Measurements from ENCODE around the gene ALKBH8. TPM values are rescaled to one million over a fixed set of nuclear protein-coding genes. Genes with fewer than 3 reads are reported as not detected.

The ALKBH8 gene, protein sequence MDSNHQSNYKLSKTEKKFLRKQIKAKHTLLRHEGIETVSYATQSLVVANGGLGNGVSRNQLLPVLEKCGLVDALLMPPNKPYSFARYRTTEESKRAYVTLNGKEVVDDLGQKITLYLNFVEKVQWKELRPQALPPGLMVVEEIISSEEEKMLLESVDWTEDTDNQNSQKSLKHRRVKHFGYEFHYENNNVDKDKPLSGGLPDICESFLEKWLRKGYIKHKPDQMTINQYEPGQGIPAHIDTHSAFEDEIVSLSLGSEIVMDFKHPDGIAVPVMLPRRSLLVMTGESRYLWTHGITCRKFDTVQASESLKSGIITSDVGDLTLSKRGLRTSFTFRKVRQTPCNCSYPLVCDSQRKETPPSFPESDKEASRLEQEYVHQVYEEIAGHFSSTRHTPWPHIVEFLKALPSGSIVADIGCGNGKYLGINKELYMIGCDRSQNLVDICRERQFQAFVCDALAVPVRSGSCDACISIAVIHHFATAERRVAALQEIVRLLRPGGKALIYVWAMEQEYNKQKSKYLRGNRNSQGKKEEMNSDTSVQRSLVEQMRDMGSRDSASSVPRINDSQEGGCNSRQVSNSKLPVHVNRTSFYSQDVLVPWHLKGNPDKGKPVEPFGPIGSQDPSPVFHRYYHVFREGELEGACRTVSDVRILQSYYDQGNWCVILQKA
- 8.6 TPM for polyA plus RNA-seq (2013)

DNA sequence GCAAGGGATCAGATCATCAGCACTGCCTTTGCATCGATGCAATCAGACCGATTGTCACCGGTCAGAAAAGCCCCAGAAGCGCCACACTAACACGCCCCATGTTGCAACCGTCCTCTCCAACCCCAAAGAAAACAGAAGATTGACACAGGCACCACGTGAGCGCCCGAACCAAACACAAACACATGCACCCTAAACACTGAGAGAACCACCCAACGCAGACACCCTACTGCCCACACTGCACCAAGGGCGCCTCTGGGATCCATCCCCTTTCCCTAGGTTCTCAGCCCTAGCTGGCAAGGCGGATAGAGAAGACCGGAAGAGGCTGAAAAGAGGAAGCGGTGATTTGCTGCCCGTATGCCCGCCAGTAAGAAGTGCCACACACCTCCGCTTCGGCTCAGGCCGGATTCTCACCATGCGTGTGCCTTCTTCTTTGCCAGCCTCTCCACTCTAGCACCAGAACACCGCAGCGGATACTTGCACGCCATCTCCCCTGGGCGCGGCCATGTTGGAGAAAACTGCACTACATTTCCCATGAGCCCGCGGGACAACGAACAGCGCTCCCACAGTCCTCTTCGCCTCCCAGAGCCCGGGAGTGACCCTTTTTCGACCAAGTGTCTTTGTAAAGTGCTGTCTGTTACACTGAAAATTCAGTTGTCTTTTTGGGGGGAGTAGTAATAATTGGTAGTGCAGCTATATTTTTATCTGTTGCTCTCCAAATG lies at the start of gene ALKBH8:
ALKBH8 (minus strand) TSS at position 517 of the 719 bp plus-strand sequence. CDS start 4,842 bp downstream, outside the sequence.
- peak within 1 kb of the TSS; percentile 53 to 87 for H3K27ac ChIP-seq (ENCODE audit: insufficient read depth in 1 of 2, low read depth in 1 of 2, low read length in 2 of 2, poor library complexity in 1 of 2, severe bottlenecking in 2 of 2)
- peaks cover 0 to 2% (median 0%) of the 10 kb centered on the region in 5 experiments for H3K27me3 ChIP-seq (replicated peaks in 2 of 5; ENCODE audit: control insufficient read depth in 4 of 5, insufficient read depth in 5 of 5, low read length in 4 of 5)
- 0% methylated on average over 26 of the region's 32 CpGs for WGBS (ENCODE audit: insufficient coverage)
- peak within 1 kb of the TSS; percentile 81 to 100 (median 95) for H3K4me3 ChIP-seq (ENCODE audit: control insufficient read depth in 1 of 7, extremely low read depth in 1 of 7, insufficient read depth in 4 of 7, low read depth in 2 of 7, low read length in 6 of 7)
- H3K9me3 ChIP-seq (ENCODE audit: control extremely low read depth in 1 of 5, control insufficient read depth in 4 of 5, insufficient read depth in 2 of 5, low read depth in 1 of 5, low read length in 4 of 5): no peaks in the 10 kb centered on the region
- peaks cover 15 to 35% (median 23%) of the 10 kb centered on the region in 4 experiments for H3K4me1 ChIP-seq (ENCODE audit: control extremely low read depth in 1 of 4, control insufficient read depth in 4 of 4, insufficient read depth in 4 of 4, low read length in 3 of 4)
- ChIA-PET CTCF (interaction anchor here (1.2 to 5.3 kb wide), 4 partner anchors 11 to 123 kb away, joined by 3 to 61 read pairs (median 24); no protein-coding TSS in a partner anchor), POLR2A (interaction anchor here (0.7 kb wide), 1 partner anchor 47 kb away, joined by 3 read pairs; no protein-coding TSS in a partner anchor)
- DNase-seq: peak; percentile 69 to 87 (median 83)
- no peaks in the 10 kb centered on the region for H3K36me3 ChIP-seq (ENCODE audit: control insufficient read depth in 4 of 4, insufficient read depth in 4 of 4, low read length in 3 of 4)

DNA sequence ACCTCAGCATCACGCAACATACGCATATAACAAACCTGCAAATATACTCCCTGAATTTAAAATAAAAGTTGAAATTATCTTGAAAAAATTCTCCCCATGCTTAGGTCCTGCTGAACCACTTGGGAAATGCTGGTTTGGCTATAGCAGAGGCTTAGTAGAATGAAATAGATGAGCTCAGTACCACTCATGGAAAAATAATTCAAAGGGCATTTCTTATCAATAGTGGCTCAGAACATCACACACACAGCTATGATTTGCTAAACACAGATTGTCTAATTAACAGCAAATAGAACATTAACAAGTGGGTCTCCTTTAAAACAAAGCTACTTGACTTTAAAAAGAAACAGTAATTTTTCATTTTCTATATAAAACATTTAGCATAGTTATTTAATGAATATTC lies 46.9 kb upstream of the ALKBH8 start:
- ChIA-PET CTCF (interaction anchor here (0.6 to 1.2 kb wide), 3 partner anchors 17 to 1296 kb away, joined by 3 to 5 read pairs (median 3); no protein-coding TSS in a partner anchor), POLR2A (interaction anchor here (0.6 kb wide), 1 partner anchor 47 kb away, joined by 3 read pairs; no protein-coding TSS in a partner anchor)
- Histone ChIP-seq H3K27ac (ENCODE audit: insufficient read depth in 1 of 2, low read depth in 1 of 2, low read length in 2 of 2, poor library complexity in 1 of 2, severe bottlenecking in 2 of 2) (no peak overlapping the region), H3K36me3 (ENCODE audit: control insufficient read depth in 4 of 4, insufficient read depth in 4 of 4, low read length in 3 of 4) (no peaks in the 10 kb centered on the region), H3K9me3 (ENCODE audit: control extremely low read depth in 1 of 5, control insufficient read depth in 4 of 5, insufficient read depth in 2 of 5, low read depth in 1 of 5, low read length in 4 of 5) (no peaks in the 10 kb centered on the region), H3K4me3 (ENCODE audit: control insufficient read depth in 1 of 7, extremely low read depth in 1 of 7, insufficient read depth in 4 of 7, low read depth in 2 of 7, low read length in 6 of 7) (no peak overlapping the region), H3K27me3 (replicated peaks in 2 of 5; ENCODE audit: control insufficient read depth in 4 of 5, insufficient read depth in 5 of 5, low read length in 4 of 5) (peaks cover 7 to 57% (median 11%) of the 10 kb centered on the region in 5 experiments), H3K4me1 (ENCODE audit: control extremely low read depth in 1 of 4, control insufficient read depth in 4 of 4, insufficient read depth in 4 of 4, low read length in 3 of 4) (no peaks in the 10 kb centered on the region)
- WGBS (ENCODE audit: insufficient coverage): no CpG with 5 or more reads among the region's 2 CpGs
- DNase-seq: no peak

DNA sequence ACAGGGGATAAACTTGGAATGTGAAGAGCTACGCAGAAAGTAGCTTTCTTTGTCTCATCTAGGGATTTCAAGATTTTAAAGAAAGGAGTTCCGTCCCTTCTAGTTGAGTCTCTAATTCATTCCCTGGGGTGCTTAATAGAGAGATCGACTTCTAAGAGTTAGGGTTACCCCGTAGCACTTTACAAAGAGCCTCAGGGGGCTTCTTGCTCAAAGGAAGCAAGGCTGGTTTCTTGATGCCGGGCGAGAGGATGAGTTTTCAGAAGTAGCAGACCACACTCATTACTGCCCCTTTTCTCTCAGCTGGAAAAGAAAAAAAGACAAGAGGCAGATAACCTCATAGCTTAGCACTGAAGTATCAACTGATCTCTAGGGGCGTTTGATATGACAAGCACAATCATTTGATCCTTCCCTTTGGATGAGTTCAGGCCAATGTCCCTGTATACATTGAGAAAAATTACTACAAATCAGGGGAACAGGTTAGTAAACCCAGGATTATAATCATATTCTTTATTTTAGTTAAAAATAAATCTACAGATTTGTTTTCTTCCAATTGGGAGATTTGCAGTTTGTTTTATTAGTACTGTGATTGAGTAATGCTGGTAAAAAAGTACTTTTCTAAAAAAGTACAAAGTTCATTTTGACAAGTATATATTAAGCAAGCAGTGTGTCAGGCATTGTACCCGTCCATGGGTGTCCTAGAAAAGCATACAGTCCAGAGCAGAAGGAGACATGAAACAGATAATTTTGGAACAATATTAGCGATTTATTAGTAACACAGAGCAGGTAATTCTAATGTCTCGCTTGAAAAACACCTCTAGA lies 44.1 kb upstream of the ALKBH8 start:
- ChIA-PET CTCF (interaction anchor here (0.8 kb wide), 1 partner anchor 9 kb away, joined by 4 read pairs; no protein-coding TSS in a partner anchor), POLR2A (no interaction called here)
- Histone ChIP-seq H3K27me3 (replicated peaks in 2 of 5; ENCODE audit: control insufficient read depth in 4 of 5, insufficient read depth in 5 of 5, low read length in 4 of 5) (peaks cover 7 to 68% (median 14%) of the 10 kb centered on the region in 5 experiments), H3K9me3 (ENCODE audit: control extremely low read depth in 1 of 5, control insufficient read depth in 4 of 5, insufficient read depth in 2 of 5, low read depth in 1 of 5, low read length in 4 of 5) (no peaks in the 10 kb centered on the region), H3K4me1 (ENCODE audit: control extremely low read depth in 1 of 4, control insufficient read depth in 4 of 4, insufficient read depth in 4 of 4, low read length in 3 of 4) (no peaks in the 10 kb centered on the region), H3K27ac (ENCODE audit: insufficient read depth in 1 of 2, low read depth in 1 of 2, low read length in 2 of 2, poor library complexity in 1 of 2, severe bottlenecking in 2 of 2) (no peak overlapping the region), H3K36me3 (ENCODE audit: control insufficient read depth in 4 of 4, insufficient read depth in 4 of 4, low read length in 3 of 4) (no peaks in the 10 kb centered on the region), H3K4me3 (ENCODE audit: control insufficient read depth in 1 of 7, extremely low read depth in 1 of 7, insufficient read depth in 4 of 7, low read depth in 2 of 7, low read length in 6 of 7) (no peak overlapping the region)
- DNase-seq: no peak
- WGBS (ENCODE audit: insufficient coverage): 63% methylated on average over 8 of the region's 10 CpGs

DNA sequence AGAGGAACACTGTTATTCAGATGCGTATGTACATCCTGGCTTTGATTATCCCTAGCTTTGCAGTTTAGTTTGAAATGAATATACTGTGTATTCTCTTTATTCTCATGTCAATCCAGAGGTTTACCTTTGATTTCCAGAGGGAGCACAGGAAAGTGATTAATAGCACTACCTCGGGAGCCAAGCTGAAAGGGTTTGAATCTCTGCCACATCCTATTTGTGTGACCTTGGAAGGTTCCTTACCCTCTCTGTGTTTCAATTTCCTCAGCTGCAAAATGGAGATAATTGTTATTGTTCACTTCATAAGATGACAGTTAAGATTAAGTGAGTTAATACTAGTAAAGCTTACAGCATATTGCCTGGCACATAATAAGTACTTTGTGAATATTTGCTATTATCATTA lies 43.3 kb upstream of the ALKBH8 start:
- POLR2A ChIA-PET: no interaction called here

DNA sequence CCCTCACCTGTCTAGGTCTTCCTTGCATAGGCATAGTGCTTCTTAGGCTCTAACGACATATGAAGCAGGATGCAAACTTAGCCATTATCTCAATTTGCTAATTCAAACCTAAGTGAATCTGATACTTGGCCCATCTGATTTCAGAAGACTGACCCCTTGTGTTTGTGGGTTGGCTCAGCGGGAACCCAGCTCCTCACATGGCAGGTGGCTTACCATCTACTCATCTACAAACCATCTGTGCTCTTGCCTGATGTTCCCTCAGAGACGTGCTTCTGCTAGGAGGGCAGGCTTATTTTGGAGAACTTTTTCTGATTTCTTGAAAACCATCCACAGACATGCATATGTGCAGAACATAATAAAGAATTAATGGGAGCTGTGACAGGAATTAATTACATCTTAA lies 40.6 kb upstream of the ALKBH8 start:
- no peak overlapping the region for H3K27ac ChIP-seq (ENCODE audit: insufficient read depth in 1 of 2, low read depth in 1 of 2, low read length in 2 of 2, poor library complexity in 1 of 2, severe bottlenecking in 2 of 2)
- peaks cover 5 to 67% (median 22%) of the 10 kb centered on the region in 5 experiments for H3K27me3 ChIP-seq (replicated peaks in 2 of 5; ENCODE audit: control insufficient read depth in 4 of 5, insufficient read depth in 5 of 5, low read length in 4 of 5)
- ChIA-PET CTCF (interaction anchor here (0.6 to 1.1 kb wide), 2 partner anchors 26 to 196 kb away, joined by 3 read pairs; no protein-coding TSS in a partner anchor), POLR2A (no interaction called here)
- 85% methylated on average over 2 of the region's 3 CpGs for WGBS (ENCODE audit: insufficient coverage)
- no peaks in the 10 kb centered on the region for H3K36me3 ChIP-seq (ENCODE audit: control insufficient read depth in 4 of 4, insufficient read depth in 4 of 4, low read length in 3 of 4)
- no peak overlapping the region for H3K4me3 ChIP-seq (ENCODE audit: control insufficient read depth in 1 of 7, extremely low read depth in 1 of 7, insufficient read depth in 4 of 7, low read depth in 2 of 7, low read length in 6 of 7)
- H3K9me3 ChIP-seq (ENCODE audit: control extremely low read depth in 1 of 5, control insufficient read depth in 4 of 5, insufficient read depth in 2 of 5, low read depth in 1 of 5, low read length in 4 of 5): no peaks in the 10 kb centered on the region
- DNase-seq: peak in 1 of 3 donors; percentile 26
- H3K4me1 ChIP-seq (ENCODE audit: control extremely low read depth in 1 of 4, control insufficient read depth in 4 of 4, insufficient read depth in 4 of 4, low read length in 3 of 4): no peaks in the 10 kb centered on the region

More for the DNA sequence above, 43.3 kb upstream of the ALKBH8 start:
- Histone ChIP-seq H3K27me3 (replicated peaks in 2 of 5; ENCODE audit: control insufficient read depth in 4 of 5, insufficient read depth in 5 of 5, low read length in 4 of 5) (peaks cover 7 to 73% (median 16%) of the 10 kb centered on the region in 5 experiments), H3K27ac (ENCODE audit: insufficient read depth in 1 of 2, low read depth in 1 of 2, low read length in 2 of 2, poor library complexity in 1 of 2, severe bottlenecking in 2 of 2) (no peak overlapping the region), H3K4me1 (ENCODE audit: control extremely low read depth in 1 of 4, control insufficient read depth in 4 of 4, insufficient read depth in 4 of 4, low read length in 3 of 4) (no peaks in the 10 kb centered on the region), H3K9me3 (ENCODE audit: control extremely low read depth in 1 of 5, control insufficient read depth in 4 of 5, insufficient read depth in 2 of 5, low read depth in 1 of 5, low read length in 4 of 5) (no peaks in the 10 kb centered on the region), H3K4me3 (ENCODE audit: control insufficient read depth in 1 of 7, extremely low read depth in 1 of 7, insufficient read depth in 4 of 7, low read depth in 2 of 7, low read length in 6 of 7) (no peak overlapping the region), H3K36me3 (ENCODE audit: control insufficient read depth in 4 of 4, insufficient read depth in 4 of 4, low read length in 3 of 4) (no peaks in the 10 kb centered on the region)
- no peak for DNase-seq
- WGBS (ENCODE audit: insufficient coverage): no CpG with 5 or more reads among the region's 2 CpGs
- CTCF ChIA-PET: interaction anchor here (0.8 kb wide), 1 partner anchor 8 kb away, joined by 4 read pairs; no protein-coding TSS in a partner anchor
